Stimulated activated CD8-positive, alpha-beta memory T cell treated with anti-CD3 and anti-CD28 coated beads, Interleukin-4, amount 100 ng/mL, for 48 hours (primary cell): ENCODE results near the gene BLOC1S3.

Source experiments
- DNase-seq: peaks from one replicate; pipeline ENCODE4 v3.0.0-alpha.2; 2020

The BLOC1S3 gene

GRCh38 chr19:45146741-45147205 is 31.8 kb upstream of the BLOC1S3 start:
- DNase-seq, result no peak

DNA sequence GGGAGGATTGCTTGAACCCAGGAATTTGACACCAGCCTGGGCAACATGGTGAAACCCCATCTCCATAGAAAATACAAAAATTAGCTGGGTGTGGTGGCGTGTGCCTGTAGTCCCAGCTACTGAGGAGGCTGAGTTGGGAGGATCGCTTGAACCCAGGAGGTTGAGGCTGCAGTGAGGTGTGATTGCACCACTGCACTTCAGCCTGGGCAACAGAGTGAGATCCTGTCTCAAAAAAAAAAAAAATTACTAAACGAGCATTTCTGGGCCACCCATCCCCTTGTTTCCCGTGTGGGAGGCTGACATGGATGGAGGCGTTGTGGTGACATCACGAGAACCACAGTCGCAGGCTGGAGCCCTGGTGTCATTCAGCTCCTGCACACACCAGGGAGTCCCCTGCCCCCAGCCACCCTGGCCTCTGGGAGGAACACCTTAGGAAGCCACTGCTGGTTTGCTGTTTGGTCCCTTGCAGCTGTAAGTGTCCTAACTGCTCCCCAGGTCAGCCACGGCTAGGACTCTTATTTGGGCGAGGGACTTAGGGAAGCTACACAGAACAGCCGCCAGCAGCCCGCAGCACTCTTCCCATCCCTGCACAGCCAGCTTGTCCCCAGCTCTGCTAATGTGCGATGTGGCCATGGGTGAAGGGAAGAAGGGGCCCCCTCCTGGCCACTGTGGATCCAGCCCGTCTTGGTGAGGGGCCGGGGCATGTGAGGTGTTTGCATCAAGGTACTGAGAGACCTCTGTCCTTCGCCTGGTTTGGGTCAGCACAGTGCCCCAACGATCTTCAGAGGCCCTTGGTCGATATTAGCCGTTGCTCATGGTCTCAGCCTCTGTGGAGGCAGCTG is 30.5 kb upstream of the BLOC1S3 start:
- DNase-seq, result no peak

DNA sequence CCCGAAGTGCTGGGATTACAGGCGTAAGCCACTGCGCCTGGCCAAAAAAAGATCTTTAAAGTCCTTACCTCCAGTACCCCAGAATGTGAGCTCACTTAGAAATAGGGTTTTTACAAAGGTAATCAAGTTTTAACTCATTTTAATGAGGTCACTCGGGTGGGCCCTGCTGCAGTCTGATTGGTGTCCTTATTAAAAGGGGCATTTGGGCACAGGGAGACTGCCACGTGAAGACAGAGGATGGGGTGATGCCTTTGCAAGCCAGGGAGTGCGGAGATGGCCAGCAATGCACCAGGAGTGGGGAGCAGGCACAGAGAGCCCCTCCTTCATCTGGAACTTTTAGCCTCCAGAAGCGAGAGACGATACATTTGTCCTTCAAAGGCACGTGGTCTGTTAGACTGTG is 29.5 kb upstream of the BLOC1S3 start:
- DNase-seq, result no peak

- DNase-seq, result no peak
These were observed 28.4 kb upstream of the BLOC1S3 start for GRCh38 chr19:45150180-45150579.

DNA sequence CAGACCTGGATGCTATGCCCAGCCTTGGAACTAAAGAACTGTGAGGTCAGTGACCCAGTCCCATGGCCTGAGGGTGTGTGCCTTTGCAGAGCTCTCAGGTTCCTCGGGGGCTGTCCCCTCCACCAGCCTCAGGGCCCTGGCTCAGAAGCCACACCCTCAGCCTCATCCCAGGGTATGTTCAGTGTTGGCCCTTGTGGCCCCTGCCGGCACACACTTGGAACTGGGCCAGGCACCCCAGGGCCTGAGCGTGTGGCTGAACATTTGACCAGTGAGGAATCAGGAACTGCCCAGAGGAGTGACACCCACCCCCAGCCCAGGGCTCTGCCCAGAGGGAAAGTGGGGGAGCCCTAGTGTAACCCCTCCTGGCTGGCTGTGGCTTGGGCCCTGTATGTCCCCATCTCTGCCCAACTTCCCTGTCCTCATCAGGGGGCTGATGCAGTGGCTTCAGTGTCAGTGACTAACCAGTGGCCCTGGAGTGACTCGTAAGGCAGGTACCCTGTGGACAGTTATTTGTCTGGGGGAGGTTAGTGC is 27.8 kb upstream of the BLOC1S3 start:
- DNase-seq, result no peak

GRCh38 chr19:45151320-45151719 is 27.3 kb upstream of the BLOC1S3 start:
- no peak for DNase-seq

DNA sequence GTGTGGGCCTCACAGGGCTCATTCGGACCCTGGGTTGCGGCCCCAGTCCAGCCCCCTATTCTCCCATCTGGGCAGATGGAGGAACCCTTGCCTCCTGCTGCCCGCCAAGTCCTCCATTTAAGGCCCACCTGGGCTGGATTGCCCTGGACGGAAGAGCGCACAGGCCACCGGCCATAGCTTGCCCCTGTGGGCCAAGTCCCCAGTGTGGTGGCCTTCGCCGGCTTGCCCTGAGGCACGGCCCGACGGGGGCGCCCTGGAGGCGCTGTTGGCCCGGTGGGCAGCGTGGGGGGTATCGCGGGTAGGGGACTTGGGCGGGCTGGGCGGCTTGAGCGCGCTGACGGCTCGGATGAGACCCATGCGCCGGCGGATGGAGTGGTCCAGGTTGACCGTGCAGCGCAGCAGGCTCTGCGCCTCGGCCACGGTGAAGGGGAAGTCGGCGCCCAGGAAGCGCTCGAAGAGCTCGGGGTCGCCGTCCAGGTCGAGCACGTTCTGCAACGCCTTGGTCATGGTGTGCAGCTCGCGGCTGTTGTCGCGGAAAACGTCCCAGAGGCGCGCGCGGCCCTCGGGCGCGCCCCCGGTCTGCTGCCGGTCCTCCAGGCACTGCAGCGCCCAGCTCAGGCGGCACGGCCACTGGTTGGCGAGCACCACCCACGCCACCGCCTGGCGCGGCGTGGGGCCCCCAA is 26.6 kb upstream of the BLOC1S3 start:
- DNase-seq, result no peak

DNA sequence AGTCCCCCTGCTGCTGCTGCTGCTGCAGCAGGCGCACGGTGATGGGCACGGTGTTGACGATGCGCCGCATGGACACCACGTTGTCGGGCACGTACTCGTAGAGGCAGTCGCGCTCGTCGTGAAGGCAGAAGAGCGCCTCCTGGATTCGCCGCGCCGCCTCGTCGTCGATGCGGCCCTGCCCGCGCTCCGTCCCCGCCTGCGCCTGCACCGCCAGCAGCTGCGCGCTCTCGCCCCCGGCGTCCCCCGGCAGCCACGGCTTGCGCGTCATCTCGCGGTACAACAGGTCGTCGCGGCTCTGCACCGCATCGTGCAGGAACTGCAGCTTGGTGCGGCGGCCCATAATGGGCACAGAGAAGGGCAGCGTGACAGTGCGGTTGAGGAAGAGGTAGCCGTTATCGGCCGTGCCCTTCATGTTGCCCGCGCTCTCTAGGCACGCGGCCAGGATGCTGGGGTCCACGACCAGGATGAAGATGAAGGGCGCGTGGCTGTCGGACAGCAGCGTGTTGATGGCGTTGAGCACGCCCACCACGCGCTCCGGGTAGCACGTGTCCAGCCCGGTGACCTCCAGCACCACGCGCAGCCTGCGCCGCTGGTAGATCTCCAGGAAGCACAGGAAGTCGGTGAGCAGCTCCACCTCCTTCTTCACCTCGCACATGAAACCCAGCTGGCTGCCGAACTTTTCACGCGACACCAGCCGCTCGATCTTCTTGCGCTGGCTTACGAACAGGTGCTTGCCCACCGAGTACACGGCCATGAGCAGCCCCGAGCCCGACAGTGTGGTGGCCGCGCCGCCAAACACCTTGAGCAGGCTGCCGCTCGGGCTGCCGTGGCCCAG is 25.9 kb upstream of the BLOC1S3 start:
- DNase-seq, result peak; percentile 55

DNA sequence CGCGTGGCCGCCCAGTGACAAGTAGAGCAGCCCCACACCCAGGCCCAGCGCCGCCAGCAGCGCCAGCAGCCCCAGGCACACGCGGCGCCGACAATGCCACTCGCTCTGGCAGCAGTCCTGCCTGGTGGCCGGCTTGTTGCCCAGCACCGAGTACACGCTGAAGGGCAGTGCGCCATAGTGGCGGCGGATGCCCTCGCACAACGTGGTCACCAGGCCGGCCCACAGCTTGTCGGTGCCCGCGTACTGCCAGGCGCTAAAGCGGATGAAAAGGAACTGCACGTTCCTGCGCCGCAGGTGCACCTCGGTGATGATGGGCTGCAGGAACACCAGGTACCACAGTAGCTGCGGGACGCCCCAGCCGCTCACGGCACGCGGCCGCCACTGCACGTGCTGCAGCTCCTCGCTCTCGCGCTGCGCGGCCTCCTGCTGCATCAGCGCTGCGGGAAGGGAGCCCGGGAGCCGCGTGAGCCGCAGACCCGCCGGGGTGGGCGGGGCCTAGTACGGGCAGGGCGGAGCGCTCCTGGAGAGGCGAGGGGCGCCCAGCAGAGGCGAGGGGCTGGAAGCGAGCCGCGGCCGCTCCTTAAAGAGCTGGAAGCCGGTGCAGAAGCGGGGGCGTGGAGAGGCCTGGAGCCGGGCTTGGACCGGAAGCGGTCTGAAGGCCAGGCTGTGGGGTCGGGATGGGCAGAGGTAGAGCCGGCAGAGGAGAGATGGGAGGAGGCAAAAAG is 25.1 kb upstream of the BLOC1S3 start:
- DNase-seq, result peak; percentile 46

DNA sequence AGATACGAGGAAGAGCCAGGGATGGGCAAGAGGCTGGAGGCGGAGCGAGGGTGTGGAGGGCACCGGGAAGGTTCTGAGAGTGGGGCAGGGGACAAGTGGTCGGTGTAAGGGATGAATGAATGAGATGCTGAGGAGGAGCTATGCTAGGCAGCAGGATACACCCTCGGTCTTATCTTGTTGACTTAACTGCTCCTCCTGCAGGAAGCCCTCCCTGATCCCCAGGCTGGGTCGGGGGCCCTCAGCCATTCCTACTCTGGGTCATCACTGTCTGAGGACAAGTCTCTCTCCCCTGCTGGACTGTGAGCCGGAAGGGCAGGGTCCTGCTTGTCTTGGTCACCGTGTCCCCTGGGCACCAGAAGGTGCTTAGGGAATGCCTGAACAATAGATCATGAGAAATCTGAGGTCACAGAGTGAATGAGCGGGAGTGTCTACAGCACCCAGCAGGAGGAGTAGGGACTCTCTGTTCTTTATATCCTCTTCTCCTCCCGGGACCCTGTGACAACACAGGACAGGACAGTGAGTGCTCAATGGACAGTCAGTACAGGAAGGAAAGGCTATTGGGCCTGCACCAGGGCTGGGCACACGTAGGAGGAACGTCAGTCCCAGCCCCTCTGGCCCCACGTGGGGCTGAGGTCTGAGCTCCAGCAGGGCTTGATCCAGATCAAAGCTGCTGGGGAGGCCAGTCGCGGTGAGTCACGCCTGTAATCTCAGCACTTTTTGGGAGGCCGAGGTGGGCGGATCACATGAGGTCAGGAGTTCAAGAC is 24.3 kb upstream of the BLOC1S3 start:
- no peak for DNase-seq

- DNase-seq, result no peak
These were observed 22.5 kb upstream of the BLOC1S3 start for GRCh38 chr19:45156011-45156630.

GRCh38 chr19:45156751-45157150 is 21.8 kb upstream of the BLOC1S3 start:
- DNase-seq, result no peak

- no peak for DNase-seq
These were observed 19.9 kb upstream of the BLOC1S3 start for GRCh38 chr19:45158503-45159209.

GRCh38 chr19:45159210-45159970 is 19.2 kb upstream of the BLOC1S3 start:
- no peak for DNase-seq

DNA sequence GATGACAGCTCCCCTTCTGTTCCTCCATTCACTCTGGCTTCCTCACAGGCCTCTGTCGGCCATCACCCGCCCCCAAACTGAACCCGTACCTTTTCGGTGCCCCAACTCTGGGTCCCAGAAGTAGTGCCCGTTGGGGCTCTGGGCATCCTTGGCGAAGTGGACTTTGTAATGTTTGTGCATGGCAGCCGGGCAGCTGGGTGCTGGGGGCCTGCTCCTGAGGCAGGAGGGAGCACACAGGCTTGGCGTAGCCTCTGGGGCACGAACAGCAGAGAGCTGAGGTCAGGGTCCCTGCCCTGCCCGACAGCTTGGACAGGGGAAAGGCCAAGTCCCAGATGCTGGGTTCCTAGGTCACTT is 18.6 kb upstream of the BLOC1S3 start:
- no peak for DNase-seq

DNA sequence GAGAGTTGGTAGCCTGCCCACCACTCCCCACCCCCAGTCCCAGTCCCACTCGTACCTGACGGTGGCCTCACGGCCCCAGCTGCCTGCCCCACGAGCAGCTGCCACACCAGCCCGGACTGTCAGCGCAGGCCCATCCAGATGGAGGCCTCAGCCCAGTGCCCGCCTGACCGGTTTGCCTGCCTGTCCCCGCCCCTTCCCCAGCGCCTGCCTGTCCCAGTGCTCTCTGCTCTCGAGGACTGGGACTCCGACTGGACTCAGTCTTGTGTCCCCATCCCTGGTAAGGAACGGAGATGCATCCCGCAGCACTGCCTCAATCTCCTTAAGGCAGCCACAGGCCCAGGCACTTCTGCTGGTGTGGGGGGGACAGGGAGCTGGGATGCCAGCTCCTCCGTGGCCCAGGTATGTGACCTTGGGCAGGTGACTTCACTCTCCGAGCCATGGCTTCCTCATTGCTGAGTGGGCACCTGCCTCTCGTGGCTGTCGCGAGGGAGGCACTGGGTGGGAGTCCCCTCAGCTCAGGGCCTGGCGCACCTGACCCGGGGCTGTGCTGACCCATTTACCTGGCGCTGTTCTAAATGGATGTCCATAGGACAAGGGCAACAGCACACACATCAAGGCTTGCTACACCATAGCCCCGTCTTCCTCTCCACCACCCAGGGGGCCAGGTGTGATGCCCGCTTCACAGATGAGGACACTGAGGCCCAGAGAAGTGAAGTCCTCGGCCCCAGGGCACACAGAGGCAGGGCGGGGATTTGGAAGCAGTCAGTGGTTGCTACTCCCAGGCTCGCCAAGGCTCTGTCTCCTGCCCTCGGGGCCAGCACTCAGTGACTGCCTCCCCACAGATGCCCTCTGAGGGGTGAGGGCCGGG is 17.5 kb upstream of the BLOC1S3 start, which contains the start of gene NKPD1:
TSS of gene NKPD1 (minus strand) at position 113 of the 868 bp plus-strand sequence. CDS start 832 bp downstream, outside the sequence.
- DNase-seq, result no peak

DNA sequence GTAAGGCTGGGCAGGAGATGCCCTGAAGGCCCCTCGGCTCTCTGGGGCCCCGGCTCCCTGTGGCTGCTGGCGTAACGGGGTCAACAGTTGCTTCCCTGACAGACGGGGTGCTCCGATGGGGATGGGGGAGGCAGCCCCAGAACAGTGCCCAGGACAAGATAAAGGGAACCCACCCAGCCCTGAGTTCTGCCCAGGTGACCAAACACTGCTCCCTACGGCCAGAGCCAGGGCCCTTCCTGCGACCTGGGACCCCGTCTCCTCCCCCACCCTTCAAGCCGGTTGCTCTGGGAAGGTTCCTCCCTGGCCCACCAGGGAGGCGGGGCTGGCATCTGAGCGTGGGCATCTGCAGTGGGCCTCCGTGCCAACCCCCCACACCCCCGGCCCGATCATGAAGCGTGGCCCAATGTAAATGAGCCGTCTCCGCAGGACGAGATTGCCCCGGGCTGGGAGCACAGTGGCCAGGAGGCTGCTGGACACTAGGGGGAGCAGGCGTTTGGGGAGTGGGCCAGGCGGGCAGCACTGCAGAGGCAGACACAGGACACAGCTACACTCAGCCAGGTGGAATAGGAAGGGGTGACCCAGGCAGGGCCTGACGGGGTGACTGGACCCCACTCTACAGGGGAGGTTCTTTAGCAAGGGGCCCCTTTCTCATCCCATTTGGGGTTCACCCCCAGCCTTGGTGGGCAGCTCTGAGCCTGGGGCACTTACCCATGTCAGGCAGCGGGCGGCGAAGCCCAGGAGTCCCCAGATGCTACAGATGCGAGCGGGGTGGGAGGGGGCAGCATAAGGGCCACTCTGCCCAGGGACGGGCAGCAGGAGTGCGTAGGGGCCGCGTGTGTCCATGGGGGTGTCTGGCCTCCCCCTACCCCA is 16.6 kb upstream of the BLOC1S3 start:
- DNase-seq, result no peak
